Fibroblast of lung (primary cell): ENCODE results near the gene SLC25A18.
A peak's percentile ranks its signal among the peaks of the same experiment; 100 is the strongest.

Experiments
- EZH2 ChIP-seq: IDR thresholded peaks from 2 replicates; pipeline ENCODE4 v1.5.1; 2012; ENCODE audit warnings: low read length, control low read depth, mild to moderate bottlenecking; ENCODE audit errors: missing control alignments
- TF ChIP-seq, protein P1 (sequence below), 2 donors: IDR thresholded peaks in 1 of 2; conservative IDR thresholded peaks in 1 of 2; 1 replicate in 1 of 2; 2 replicates in 1 of 2; pipeline ENCODE4 v1.5.1; 2011 to 2012; ENCODE audit warnings: low read length in 2 of 2, control low read depth in 1 of 2, inconsistent platforms in 1 of 2, low read depth in 1 of 2, mild to moderate bottlenecking in 1 of 2

DNA sequence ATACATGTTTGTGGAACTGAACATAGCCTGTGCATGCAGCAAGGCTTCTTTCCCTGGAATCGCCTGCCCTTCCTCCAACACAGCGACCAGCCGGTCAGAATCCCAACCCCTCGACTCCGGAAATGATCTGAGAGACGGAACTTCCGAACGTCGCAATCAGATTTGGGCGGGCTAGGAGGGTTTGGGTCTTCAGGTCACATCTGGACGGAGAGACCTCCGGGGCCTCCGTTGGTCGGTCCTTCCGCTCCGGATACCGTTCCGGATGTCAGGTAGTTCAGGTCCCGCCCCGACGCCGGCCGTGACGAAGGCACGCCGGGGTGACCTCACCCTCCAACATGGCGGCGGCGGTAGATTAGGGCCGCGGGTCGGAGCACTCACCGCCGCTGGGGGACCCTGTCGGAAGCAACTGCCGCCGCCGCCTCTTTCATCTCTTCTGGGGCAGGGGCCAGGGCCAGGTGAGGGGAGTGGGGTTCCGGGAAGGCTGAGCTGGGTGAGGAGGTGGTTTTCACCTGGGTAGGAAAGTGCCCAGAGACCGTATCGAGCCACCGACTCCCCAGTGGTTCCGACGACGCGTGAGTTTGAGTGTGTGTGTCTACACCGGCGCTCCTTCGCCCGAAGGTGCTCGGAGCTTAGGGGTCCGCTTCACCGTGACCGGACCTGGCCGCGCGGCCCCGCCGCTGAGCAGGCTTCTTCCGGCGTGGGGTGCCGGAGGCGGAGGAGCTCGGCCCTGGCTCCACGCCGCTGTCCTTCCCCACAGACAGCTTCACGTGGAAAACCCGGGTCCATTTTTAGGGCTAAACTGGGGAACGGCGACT, 75.3 kb downstream of the SLC25A18 start, which contains the start of gene BCL2L13:
- TF ChIP-seq, protein P1, sequence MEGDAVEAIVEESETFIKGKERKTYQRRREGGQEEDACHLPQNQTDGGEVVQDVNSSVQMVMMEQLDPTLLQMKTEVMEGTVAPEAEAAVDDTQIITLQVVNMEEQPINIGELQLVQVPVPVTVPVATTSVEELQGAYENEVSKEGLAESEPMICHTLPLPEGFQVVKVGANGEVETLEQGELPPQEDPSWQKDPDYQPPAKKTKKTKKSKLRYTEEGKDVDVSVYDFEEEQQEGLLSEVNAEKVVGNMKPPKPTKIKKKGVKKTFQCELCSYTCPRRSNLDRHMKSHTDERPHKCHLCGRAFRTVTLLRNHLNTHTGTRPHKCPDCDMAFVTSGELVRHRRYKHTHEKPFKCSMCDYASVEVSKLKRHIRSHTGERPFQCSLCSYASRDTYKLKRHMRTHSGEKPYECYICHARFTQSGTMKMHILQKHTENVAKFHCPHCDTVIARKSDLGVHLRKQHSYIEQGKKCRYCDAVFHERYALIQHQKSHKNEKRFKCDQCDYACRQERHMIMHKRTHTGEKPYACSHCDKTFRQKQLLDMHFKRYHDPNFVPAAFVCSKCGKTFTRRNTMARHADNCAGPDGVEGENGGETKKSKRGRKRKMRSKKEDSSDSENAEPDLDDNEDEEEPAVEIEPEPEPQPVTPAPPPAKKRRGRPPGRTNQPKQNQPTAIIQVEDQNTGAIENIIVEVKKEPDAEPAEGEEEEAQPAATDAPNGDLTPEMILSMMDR (conservative IDR thresholded peaks at IDR 0.05 in 1 of 2, IDR thresholded peaks at IDR 0.05 in 1 of 2; ENCODE audit: low read depth in 1 of 2, low read length in 2 of 2) = peak in 1 of 2 donors; percentile 4
- no peak for TF ChIP-seq EZH2
